NCI-H2171 treated with DMSO at 0.1 percent for 48 hours (cell line): ENCODE results near the gene VPS13C.
"Not testable (repeated sequence)": the region's sequence is repeated elsewhere in the genome, so short reads cannot be mapped to it uniquely, and the experiment has no call there.

ENCODE experiments used
- DNase-seq: peaks from one replicate; lab custom pipeline; 2025; lab: John Stamatoyannopoulos, UW

VPS13C gene

GRCh38 chr15:62047282-62047827 lies 12.9 kb downstream of the VPS13C start:
- DNase-seq: no peak

- DNase-seq: no peak
Observed at GRCh38 chr15:62046078-62046743, 14.0 kb downstream of the VPS13C start.

- DNase-seq: no peak
Observed at GRCh38 chr15:62035256-62035924, 24.9 kb downstream of the VPS13C start.

GRCh38 chr15:62027916-62028315 lies 32.3 kb downstream of the VPS13C start:
- DNase-seq: no peak

- DNase-seq: peak; percentile 22
Observed at GRCh38 chr15:62027263-62027565, 33.0 kb downstream of the VPS13C start.

GRCh38 chr15:62026487-62027262 lies 33.6 kb downstream of the VPS13C start:
- no peak for DNase-seq

- no peak for DNase-seq
Observed at GRCh38 chr15:62021991-62022600, 38.2 kb downstream of the VPS13C start.

- no peak for DNase-seq
Observed at GRCh38 chr15:62020576-62021160, 39.6 kb downstream of the VPS13C start.

GRCh38 chr15:62005354-62005753 lies 54.9 kb downstream of the VPS13C start:
- not testable (repeated sequence) for DNase-seq

- no peak for DNase-seq
Observed at GRCh38 chr15:61997786-61998185, 62.5 kb downstream of the VPS13C start.

GRCh38 chr15:61996056-61996635 lies 64.1 kb downstream of the VPS13C start:
- no peak for DNase-seq

GRCh38 chr15:61994216-61994615 lies 66.0 kb downstream of the VPS13C start:
- no peak for DNase-seq

GRCh38 chr15:61992518-61992917 lies 67.7 kb downstream of the VPS13C start:
- DNase-seq: no peak

GRCh38 chr15:61989667-61990066 lies 70.6 kb downstream of the VPS13C start:
- no peak for DNase-seq

GRCh38 chr15:61987824-61988223 lies 72.4 kb downstream of the VPS13C start:
- DNase-seq: no peak

GRCh38 chr15:61983081-61983480 lies 77.2 kb downstream of the VPS13C start:
- DNase-seq: no peak

- no peak for DNase-seq
Observed at GRCh38 chr15:61978225-61978624, 82.0 kb downstream of the VPS13C start.

- peak; percentile 83 for DNase-seq
Observed at GRCh38 chr15:61974759-61975158, 85.5 kb downstream of the VPS13C start.

GRCh38 chr15:61974118-61974517 lies 86.1 kb downstream of the VPS13C start:
- DNase-seq: no peak

GRCh38 chr15:61951949-61952348 lies 108.3 kb downstream of the VPS13C start:
- DNase-seq: no peak

GRCh38 chr15:61946778-61947177 lies 113.5 kb downstream of the VPS13C start:
- no peak for DNase-seq

- DNase-seq: no peak
Observed at GRCh38 chr15:61943992-61944391, 116.3 kb downstream of the VPS13C start.
